ENCODE results near the gene PRRT1B. TPM values are rescaled to one million over a fixed set of nuclear protein-coding genes. Genes with fewer than 3 reads are reported as not detected.

The PRRT1B gene
- total and polyA plus RNA-seq, 9 of the 15 experiments (the other 6 are each of a cell fraction or from before 2014, with no cell fraction given), result not detected

DNA sequence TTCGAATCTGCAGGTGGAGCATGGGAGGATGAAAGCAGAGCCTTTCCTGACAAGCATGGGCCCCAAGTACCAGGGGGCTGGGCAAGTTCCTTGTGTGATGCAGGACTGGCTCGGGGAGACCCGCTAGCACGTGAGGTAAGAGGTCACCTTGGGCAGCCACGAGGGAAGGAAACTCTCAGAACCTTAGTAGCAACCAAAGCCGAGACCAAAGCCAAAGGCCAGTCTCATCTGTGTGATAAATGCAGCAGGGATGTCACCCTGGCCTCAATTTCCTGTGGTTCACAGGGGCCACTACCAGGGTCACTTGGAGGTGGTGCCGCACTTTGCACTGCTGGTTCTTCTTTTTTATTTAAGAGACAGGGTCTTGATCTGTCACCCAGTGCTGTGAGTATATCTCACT is 39.5 kb downstream of the PRRT1B start:
- no peaks in the 10 kb centered on the region for H3K27me3 ChIP-seq (ENCODE audit: control insufficient read depth in 2 of 2, insufficient read depth in 2 of 2, low read length in 2 of 2)
- FAIRE-seq (no peak), ATAC-seq (no peak), DNase-seq (ENCODE audit: extremely low read depth in 1 of 4, low spot score in 3 of 4) (no peak)
- no peaks in the 10 kb centered on the region for H4K20me1 ChIP-seq (replicated peaks; ENCODE audit: control insufficient read depth, insufficient read depth, low read length)
- no peak overlapping the region for H3K4me2 ChIP-seq (ENCODE audit: insufficient read depth, low read length)
- peaks cover 28% of the 10 kb centered on the region; the same call in 2 of the 3 replicates for H3K36me3 ChIP-seq (ENCODE audit: control insufficient read depth, insufficient read depth, low read length)
- intact Hi-C loops (cut with micrococcal nuclease), result no loop called here
- ChIA-PET POLR2A (no interaction called here), CTCF (ENCODE audit: low intra/inter-chr PET ratio) (no interaction called here)
- in situ Hi-C loops (cut with MboI), result no loop called here
- H2AFZ ChIP-seq (ENCODE audit: low read depth, low read length), result no peak overlapping the region
- H3K9ac ChIP-seq (ENCODE audit: insufficient read depth in 1 of 2, low read depth in 2 of 2, low read length in 2 of 2), result no peak overlapping the region
- BruUV-seq (replicated peaks), result no TSS peak
- H3K79me2 ChIP-seq (ENCODE audit: control insufficient read depth, insufficient read depth, low read length), result no peaks in the 10 kb centered on the region
- TF ChIP-seq, protein P1, sequence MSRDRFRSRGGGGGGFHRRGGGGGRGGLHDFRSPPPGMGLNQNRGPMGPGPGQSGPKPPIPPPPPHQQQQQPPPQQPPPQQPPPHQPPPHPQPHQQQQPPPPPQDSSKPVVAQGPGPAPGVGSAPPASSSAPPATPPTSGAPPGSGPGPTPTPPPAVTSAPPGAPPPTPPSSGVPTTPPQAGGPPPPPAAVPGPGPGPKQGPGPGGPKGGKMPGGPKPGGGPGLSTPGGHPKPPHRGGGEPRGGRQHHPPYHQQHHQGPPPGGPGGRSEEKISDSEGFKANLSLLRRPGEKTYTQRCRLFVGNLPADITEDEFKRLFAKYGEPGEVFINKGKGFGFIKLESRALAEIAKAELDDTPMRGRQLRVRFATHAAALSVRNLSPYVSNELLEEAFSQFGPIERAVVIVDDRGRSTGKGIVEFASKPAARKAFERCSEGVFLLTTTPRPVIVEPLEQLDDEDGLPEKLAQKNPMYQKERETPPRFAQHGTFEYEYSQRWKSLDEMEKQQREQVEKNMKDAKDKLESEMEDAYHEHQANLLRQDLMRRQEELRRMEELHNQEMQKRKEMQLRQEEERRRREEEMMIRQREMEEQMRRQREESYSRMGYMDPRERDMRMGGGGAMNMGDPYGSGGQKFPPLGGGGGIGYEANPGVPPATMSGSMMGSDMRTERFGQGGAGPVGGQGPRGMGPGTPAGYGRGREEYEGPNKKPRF (IDR thresholded peaks at IDR 0.05; ENCODE audit: low read depth, low read length), result no peak
- TF ChIP-seq XRCC3 (IDR thresholded peaks at IDR 0.05), result no peak
- TF ChIP-seq, protein P2, sequence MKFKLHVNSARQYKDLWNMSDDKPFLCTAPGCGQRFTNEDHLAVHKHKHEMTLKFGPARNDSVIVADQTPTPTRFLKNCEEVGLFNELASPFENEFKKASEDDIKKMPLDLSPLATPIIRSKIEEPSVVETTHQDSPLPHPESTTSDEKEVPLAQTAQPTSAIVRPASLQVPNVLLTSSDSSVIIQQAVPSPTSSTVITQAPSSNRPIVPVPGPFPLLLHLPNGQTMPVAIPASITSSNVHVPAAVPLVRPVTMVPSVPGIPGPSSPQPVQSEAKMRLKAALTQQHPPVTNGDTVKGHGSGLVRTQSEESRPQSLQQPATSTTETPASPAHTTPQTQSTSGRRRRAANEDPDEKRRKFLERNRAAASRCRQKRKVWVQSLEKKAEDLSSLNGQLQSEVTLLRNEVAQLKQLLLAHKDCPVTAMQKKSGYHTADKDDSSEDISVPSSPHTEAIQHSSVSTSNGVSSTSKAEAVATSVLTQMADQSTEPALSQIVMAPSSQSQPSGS (CRISPR knock-in tag; IDR thresholded peaks at IDR 0.05), result no peak
- TF ChIP-seq, protein P3, sequence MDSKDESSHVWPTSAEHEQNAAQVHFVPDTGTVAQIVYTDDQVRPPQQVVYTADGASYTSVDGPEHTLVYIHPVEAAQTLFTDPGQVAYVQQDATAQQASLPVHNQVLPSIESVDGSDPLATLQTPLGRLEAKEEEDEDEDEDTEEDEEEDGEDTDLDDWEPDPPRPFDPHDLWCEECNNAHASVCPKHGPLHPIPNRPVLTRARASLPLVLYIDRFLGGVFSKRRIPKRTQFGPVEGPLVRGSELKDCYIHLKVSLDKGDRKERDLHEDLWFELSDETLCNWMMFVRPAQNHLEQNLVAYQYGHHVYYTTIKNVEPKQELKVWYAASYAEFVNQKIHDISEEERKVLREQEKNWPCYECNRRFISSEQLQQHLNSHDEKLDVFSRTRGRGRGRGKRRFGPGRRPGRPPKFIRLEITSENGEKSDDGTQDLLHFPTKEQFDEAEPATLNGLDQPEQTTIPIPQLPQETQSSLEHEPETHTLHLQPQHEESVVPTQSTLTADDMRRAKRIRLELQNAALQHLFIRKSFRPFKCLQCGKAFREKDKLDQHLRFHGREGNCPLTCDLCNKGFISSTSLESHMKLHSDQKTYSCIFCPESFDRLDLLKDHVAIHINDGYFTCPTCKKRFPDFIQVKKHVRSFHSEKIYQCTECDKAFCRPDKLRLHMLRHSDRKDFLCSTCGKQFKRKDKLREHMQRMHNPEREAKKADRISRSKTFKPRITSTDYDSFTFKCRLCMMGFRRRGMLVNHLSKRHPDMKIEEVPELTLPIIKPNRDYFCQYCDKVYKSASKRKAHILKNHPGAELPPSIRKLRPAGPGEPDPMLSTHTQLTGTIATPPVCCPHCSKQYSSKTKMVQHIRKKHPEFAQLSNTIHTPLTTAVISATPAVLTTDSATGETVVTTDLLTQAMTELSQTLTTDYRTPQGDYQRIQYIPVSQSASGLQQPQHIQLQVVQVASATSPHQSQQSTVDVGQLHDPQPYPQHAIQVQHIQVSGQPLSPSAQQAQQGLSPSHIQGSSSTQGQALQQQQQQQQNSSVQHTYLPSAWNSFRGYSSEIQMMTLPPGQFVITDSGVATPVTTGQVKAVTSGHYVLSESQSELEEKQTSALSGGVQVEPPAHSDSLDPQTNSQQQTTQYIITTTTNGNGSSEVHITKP (IDR thresholded peaks at IDR 0.05; ENCODE audit: partially characterized antibody), result no peak
- no peak for TF ChIP-seq KDM4B (IDR thresholded peaks at IDR 0.05; ENCODE audit: borderline replicate concordance in 2 of 2, low read depth in 1 of 2)
- H3K9me1 ChIP-seq (ENCODE audit: control insufficient read depth, insufficient read depth, low read length), result no peaks in the 10 kb centered on the region
- H3K4me3 ChIP-seq, result no peak overlapping the region
- H3K9me3 ChIP-seq (replicated peaks; ENCODE audit: control insufficient read depth, insufficient read depth, low read depth, low read length), result no peaks in the 10 kb centered on the region
- H3K4me1 ChIP-seq (replicated peaks in 1 of 2; ENCODE audit: control insufficient read depth in 2 of 2, insufficient read depth in 2 of 2, low read length in 2 of 2), result peaks cover 0 to 4% of the 10 kb centered on the region in 2 experiments; a peak in 1 of 5 replicates
- WGBS (ENCODE audit: insufficient coverage, low coverage, missing lambda C conversion rate), result 88% methylated on average over 7 of the region's 7 CpGs
- H3K27ac ChIP-seq (ENCODE audit: extremely low read depth, low read depth, low read length), result no peak overlapping the region
